Astrocyte (in vitro differentiated cells and primary cell): ENCODE data around the gene RSF1. TPM values are rescaled to one million over a fixed set of nuclear protein-coding genes. Genes with fewer than 3 reads are reported as not detected.

Experiments used
- DNase-seq: peaks from one replicate; pipeline ENCODE4 v3.0.0-alpha.2; 2010; ENCODE audit warnings: low read depth
- FAIRE-seq: peaks from 2 replicates; lab custom pipeline; 2011; peaks lifted over from hg19 to GRCh38; lab: Jason Lieb, UNC
- H2AFZ ChIP-seq: 2 replicates; pipeline ENCODE4 v1.6.0; 2012; ENCODE audit warnings: low read depth, low read length, inconsistent platforms
- H3K27ac ChIP-seq: 2 replicates; pipeline ENCODE4 v1.5.1; 2011; ENCODE audit warnings: low read depth, low read length, inconsistent platforms
- H3K27me3 ChIP-seq: 2 replicates; pipeline ENCODE4 v1.6.0; 2011; ENCODE audit warnings: low read length, inconsistent platforms; ENCODE audit not compliant: insufficient read depth
- H3K36me3 ChIP-seq: 2 replicates; pipeline ENCODE4 v1.5.1; 2011; ENCODE audit warnings: low read length, inconsistent platforms; ENCODE audit not compliant: insufficient read depth
- H3K4me1 ChIP-seq: 2 replicates; pipeline ENCODE4 v1.5.1; 2011; ENCODE audit warnings: low read length, inconsistent platforms; ENCODE audit not compliant: insufficient read depth
- H3K4me2 ChIP-seq: 2 replicates; pipeline ENCODE4 v1.6.0; 2012; ENCODE audit warnings: low read length, inconsistent platforms
- H3K4me3 ChIP-seq: 2 replicates; pipeline ENCODE4 v1.5.1; 2011; ENCODE audit warnings: low read depth, mild to moderate bottlenecking, low read length, inconsistent platforms; ENCODE audit not compliant: insufficient read depth
- H3K79me2 ChIP-seq: 2 replicates; pipeline ENCODE4 v1.6.0; 2012; ENCODE audit warnings: mild to moderate bottlenecking, low read length, inconsistent platforms; ENCODE audit not compliant: insufficient read depth
- H3K9ac ChIP-seq: 2 replicates; pipeline ENCODE4 v1.6.0; 2012; ENCODE audit warnings: mild to moderate bottlenecking, low read length, inconsistent platforms
- H3K9me3 ChIP-seq: 2 replicates; pipeline ENCODE4 v1.5.1; 2012; ENCODE audit warnings: low read depth, mild to moderate bottlenecking, low read length, inconsistent platforms; ENCODE audit not compliant: insufficient read depth
- H4K20me1 ChIP-seq: 2 replicates; pipeline ENCODE4 v1.6.0; 2012; ENCODE audit warnings: low read length, inconsistent platforms; ENCODE audit not compliant: insufficient read depth
- H3K27ac Mint-ChIP-seq: one replicate; pipeline ENCODE4 v1.8.0; 2021; ENCODE audit warnings: mild to moderate bottlenecking, mixed read lengths; ENCODE audit not compliant: unreplicated experiment
- H3K27me3 Mint-ChIP-seq: one replicate; pipeline ENCODE4 v1.8.0; 2021; ENCODE audit warnings: low read depth, mixed read lengths; ENCODE audit not compliant: unreplicated experiment
- H3K36me3 Mint-ChIP-seq: one replicate; pipeline ENCODE4 v1.8.0; 2021; ENCODE audit warnings: low read depth, mixed read lengths; ENCODE audit not compliant: unreplicated experiment
- H3K4me1 Mint-ChIP-seq: one replicate; pipeline ENCODE4 v1.8.0; 2021; ENCODE audit warnings: low read depth, mixed read lengths; ENCODE audit not compliant: unreplicated experiment
- H3K4me3 Mint-ChIP-seq: one replicate; pipeline ENCODE4 v1.8.0; 2021; ENCODE audit warnings: mild to moderate bottlenecking, moderate library complexity, mixed read lengths; ENCODE audit not compliant: unreplicated experiment
- H3K9me3 Mint-ChIP-seq: one replicate; pipeline ENCODE4 v1.8.0; 2021; ENCODE audit warnings: mild to moderate bottlenecking, mixed read lengths; ENCODE audit not compliant: unreplicated experiment
- CTCF ChIP-seq: IDR thresholded peaks from 2 replicates; pipeline ENCODE4 v1.5.1; 2011; ENCODE audit warnings: low read depth, mild to moderate bottlenecking, inconsistent platforms, low read length, moderate library complexity; ENCODE audit not compliant: insufficient read depth
- EZH2 ChIP-seq: IDR thresholded peaks from 2 replicates; pipeline ENCODE4 v1.6.1; 2012; ENCODE audit warnings: mild to moderate bottlenecking, low read length, inconsistent platforms; ENCODE audit not compliant: insufficient read depth
- total RNA-seq: library from RNA; stranded (reverse); gene quantifications from 2 replicates; pipeline ENCODE4 v1.2.1, GENCODE V29; 2021

Gene RSF1
- total RNA-seq, 1 donor from 2014 or later: 84.0 TPM

GRCh38 chr11:77761491-77761890 is 59.0 kb downstream of the RSF1 start:
- Histone ChIP-seq H3K27ac (no peak overlapping the region), H3K4me1 (no peaks in the 10 kb centered on the region), H3K9me3 (no peaks in the 10 kb centered on the region), H3K79me2 (peaks cover 21% of the 10 kb centered on the region), H3K9ac (no peak overlapping the region), H2AFZ (no peak overlapping the region), H4K20me1 (peaks cover 42% of the 10 kb centered on the region), H3K4me2 (no peak overlapping the region), H3K27me3 (no peaks in the 10 kb centered on the region), H3K36me3 (peaks cover 6% of the 10 kb centered on the region), H3K4me3 (no peak overlapping the region)
- TF ChIP-seq CTCF: no peak
- TF ChIP-seq EZH2: no peak
- H3K27me3 Mint-ChIP-seq: no peaks in the 10 kb centered on the region
- no peaks in the 10 kb centered on the region for H3K9me3 Mint-ChIP-seq
- FAIRE-seq (no peak), DNase-seq (no peak)
- H3K4me3 Mint-ChIP-seq: no peak overlapping the region
- H3K27ac Mint-ChIP-seq: no peak overlapping the region
- H3K4me1 Mint-ChIP-seq: no peaks in the 10 kb centered on the region
- peaks cover 14% of the 10 kb centered on the region for H3K36me3 Mint-ChIP-seq

GRCh38 chr11:77758331-77758730 is 62.2 kb downstream of the RSF1 start:
- Mint-ChIP-seq H3K27ac (no peak overlapping the region), H3K36me3 (peaks cover 17% of the 10 kb centered on the region), H3K4me1 (peaks cover 2% of the 10 kb centered on the region), H3K4me3 (no peak overlapping the region), H3K27me3 (no peaks in the 10 kb centered on the region), H3K9me3 (no peaks in the 10 kb centered on the region)
- H3K9ac ChIP-seq: no peak overlapping the region
- no peaks in the 10 kb centered on the region for H3K4me1 ChIP-seq
- no peak overlapping the region for H2AFZ ChIP-seq
- TF ChIP-seq CTCF (no peak), EZH2 (no peak)
- H3K9me3 ChIP-seq: no peaks in the 10 kb centered on the region
- H3K27me3 ChIP-seq: no peaks in the 10 kb centered on the region
- H3K27ac ChIP-seq: no peak overlapping the region
- peaks cover 35% of the 10 kb centered on the region for H4K20me1 ChIP-seq
- H3K36me3 ChIP-seq: peaks cover 5% of the 10 kb centered on the region
- peaks cover 17% of the 10 kb centered on the region for H3K79me2 ChIP-seq
- FAIRE-seq (no peak), DNase-seq (no peak)
- H3K4me2 ChIP-seq: no peak overlapping the region
- H3K4me3 ChIP-seq: no peak overlapping the region

- no peak overlapping the region for H3K27ac Mint-ChIP-seq
- H3K9me3 Mint-ChIP-seq: no peaks in the 10 kb centered on the region
- H2AFZ ChIP-seq: no peak overlapping the region
- no peak overlapping the region for H3K4me3 Mint-ChIP-seq
- H3K4me2 ChIP-seq: no peak overlapping the region
- peaks cover 2% of the 10 kb centered on the region for H3K36me3 ChIP-seq
- H3K9ac ChIP-seq: no peak overlapping the region
- FAIRE-seq (no peak), DNase-seq (no peak)
- no peaks in the 10 kb centered on the region for H3K4me1 ChIP-seq
- H3K4me3 ChIP-seq: no peak overlapping the region
- H3K27me3 ChIP-seq: no peaks in the 10 kb centered on the region
- peaks cover 53% of the 10 kb centered on the region for H3K79me2 ChIP-seq
- TF ChIP-seq CTCF (no peak), EZH2 (no peak)
- peaks cover 62% of the 10 kb centered on the region for H4K20me1 ChIP-seq
- H3K36me3 Mint-ChIP-seq: peaks cover 22% of the 10 kb centered on the region
- no peak overlapping the region for H3K27ac ChIP-seq
- H3K27me3 Mint-ChIP-seq: no peaks in the 10 kb centered on the region
- peaks cover 8% of the 10 kb centered on the region for H3K4me1 Mint-ChIP-seq
- no peaks in the 10 kb centered on the region for H3K9me3 ChIP-seq
Measured at GRCh38 chr11:77753230-77753629, 67.3 kb downstream of the RSF1 start.
